ENCODE measurements around the gene UVSSA.

UVSSA gene

DNA sequence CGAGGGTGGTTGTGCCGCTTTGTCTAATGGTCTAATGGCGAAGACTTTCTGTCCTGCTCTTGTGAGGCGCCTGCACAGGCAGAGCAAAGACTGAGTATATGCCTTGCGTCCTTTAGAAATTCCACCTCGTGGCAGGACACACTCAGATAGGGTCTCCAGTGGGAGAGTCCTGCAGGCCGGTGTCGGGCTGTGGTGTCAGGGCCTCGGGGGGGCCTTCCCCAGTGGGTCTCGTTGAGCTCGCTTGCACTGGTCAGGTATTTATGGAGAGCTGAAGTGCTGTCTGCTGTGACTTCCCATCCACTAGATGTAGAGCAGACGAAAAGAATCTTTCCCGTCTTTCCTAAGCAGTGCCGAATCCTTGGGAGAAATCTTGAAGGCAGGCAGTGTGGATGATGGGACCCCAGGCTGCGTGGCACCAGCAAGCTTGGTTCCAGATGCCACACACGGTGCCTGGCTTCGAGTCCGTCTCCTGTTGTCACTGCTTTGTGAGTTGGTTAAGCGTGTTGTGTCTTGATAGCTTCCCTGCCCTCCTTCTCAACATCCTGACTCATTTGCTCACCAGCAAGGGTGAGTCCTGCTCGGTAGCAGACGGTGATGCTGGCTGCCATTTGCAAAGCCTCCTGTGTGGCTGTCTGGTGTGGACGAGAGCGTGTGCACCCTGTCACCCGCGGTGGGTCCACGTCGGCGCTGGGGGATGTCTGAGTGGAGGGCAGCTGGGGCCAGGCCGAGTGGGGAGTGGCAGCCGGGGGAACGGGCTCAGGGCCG, 36.8 kb upstream of the UVSSA start:
- H3K36me3 ChIP-seq: peaks cover 55% of the 10 kb centered on the region
- no peaks in the 10 kb centered on the region for H3K27me3 ChIP-seq (ENCODE audit: insufficient read depth, low read depth, severe bottlenecking)
- TF ChIP-seq, protein P1, sequence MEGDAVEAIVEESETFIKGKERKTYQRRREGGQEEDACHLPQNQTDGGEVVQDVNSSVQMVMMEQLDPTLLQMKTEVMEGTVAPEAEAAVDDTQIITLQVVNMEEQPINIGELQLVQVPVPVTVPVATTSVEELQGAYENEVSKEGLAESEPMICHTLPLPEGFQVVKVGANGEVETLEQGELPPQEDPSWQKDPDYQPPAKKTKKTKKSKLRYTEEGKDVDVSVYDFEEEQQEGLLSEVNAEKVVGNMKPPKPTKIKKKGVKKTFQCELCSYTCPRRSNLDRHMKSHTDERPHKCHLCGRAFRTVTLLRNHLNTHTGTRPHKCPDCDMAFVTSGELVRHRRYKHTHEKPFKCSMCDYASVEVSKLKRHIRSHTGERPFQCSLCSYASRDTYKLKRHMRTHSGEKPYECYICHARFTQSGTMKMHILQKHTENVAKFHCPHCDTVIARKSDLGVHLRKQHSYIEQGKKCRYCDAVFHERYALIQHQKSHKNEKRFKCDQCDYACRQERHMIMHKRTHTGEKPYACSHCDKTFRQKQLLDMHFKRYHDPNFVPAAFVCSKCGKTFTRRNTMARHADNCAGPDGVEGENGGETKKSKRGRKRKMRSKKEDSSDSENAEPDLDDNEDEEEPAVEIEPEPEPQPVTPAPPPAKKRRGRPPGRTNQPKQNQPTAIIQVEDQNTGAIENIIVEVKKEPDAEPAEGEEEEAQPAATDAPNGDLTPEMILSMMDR (IDR thresholded peaks at IDR 0.05; ENCODE audit: low read depth, low read length): no peak
- DNase-seq: no peak
- no peaks in the 10 kb centered on the region for H3K9me3 ChIP-seq (ENCODE audit: severe bottlenecking)
- no peak overlapping the region for H3K27ac ChIP-seq
- H3K4me3 ChIP-seq (ENCODE audit: low read depth, low read length): no peak overlapping the region

DNA sequence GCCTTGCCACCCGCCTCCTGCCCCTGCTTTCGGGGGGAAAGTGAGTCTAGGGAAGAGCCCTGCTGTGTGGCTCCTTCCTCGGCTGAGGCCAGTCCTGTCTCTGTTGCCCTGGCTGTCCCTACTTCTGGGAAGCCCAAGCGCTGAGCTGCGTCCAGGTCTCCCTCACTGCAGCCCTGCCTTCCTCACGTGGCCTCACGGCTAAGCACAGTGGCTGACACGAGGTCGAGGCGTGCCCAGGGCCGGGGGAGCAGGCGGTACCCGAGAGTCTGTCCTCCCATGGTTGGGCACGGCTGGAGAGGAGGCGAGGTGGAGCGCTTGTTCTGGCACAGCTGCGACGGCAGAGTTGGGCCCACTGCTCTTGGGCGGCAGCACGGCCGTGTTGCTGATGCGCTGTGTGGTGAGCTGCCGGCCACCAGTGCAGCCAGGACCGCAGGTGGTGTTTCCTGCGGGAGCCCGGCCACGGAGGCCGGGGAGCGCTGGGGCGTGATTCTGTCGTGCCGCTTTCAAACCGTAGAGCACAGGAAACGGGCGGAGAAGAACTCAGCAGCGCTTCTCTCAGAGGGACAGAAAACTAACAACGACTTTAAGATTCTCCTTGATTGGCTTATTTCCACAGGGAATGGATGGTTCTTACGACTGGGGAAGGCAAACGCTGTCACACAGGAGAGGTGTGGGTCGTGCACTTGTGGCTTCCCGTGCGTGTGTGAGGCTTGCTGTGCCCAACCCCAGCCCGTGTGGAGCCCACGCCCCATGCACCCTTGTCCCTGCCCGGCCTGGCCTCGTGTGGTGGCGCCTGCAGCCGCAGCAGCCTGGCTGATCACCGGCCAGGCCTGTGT, 36.0 kb upstream of the UVSSA start:
- TF ChIP-seq, protein P1 (IDR thresholded peaks at IDR 0.05; ENCODE audit: low read depth, low read length): no peak
- no peak overlapping the region for H3K4me3 ChIP-seq (ENCODE audit: low read depth, low read length)
- DNase-seq: no peak
- no peaks in the 10 kb centered on the region for H3K27me3 ChIP-seq (ENCODE audit: insufficient read depth, low read depth, severe bottlenecking)
- H3K36me3 ChIP-seq: peaks cover 52% of the 10 kb centered on the region
- H3K27ac ChIP-seq: no peak overlapping the region
- no peaks in the 10 kb centered on the region for H3K9me3 ChIP-seq (ENCODE audit: severe bottlenecking)

DNA sequence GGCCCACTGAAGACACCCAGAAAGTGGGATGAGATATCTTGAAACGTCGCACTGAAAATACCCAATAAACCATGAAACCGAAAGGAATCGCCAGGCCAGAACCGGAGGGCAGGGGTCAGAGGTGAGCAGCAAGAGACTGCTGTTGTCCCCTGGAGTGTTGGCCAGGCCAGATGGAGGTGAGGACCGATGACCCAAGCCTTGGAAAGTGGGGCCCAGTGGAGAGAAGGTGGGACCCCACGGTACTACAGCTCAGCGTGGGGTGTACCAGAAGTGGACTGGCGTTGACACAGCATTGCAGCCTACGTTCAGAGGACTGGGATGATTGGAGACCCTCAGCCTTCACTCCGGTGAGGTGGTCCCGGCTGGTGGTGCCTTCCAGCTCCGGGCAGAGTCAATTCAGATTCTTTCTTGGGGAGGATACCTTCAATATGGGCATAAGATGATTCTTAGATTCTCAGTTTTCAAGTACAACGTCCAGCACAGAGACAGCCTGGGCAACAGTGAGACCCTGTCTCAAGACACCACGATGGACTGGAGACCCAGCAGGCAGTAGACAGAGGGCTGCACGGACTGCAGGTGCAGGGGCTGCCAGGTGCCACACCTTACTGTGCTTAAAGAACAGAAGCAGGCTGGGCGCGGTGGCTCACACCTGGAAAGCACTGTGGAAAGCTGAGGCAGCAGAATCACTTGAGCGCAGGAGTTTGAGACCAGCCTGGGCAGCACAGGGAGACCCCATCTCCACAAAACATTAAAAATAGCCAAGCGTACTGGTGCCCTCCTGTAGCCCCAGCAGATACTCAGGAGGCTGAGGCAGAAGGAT, 34.0 kb upstream of the UVSSA start:
- TF ChIP-seq, protein P1 (IDR thresholded peaks at IDR 0.05; ENCODE audit: low read depth, low read length): no peak
- Histone ChIP-seq H3K27ac (no peak overlapping the region), H3K4me3 (ENCODE audit: low read depth, low read length) (no peak overlapping the region), H3K9me3 (ENCODE audit: severe bottlenecking) (no peaks in the 10 kb centered on the region), H3K27me3 (ENCODE audit: insufficient read depth, low read depth, severe bottlenecking) (no peaks in the 10 kb centered on the region), H3K36me3 (peaks cover 64% of the 10 kb centered on the region)
- DNase-seq: no peak

DNA sequence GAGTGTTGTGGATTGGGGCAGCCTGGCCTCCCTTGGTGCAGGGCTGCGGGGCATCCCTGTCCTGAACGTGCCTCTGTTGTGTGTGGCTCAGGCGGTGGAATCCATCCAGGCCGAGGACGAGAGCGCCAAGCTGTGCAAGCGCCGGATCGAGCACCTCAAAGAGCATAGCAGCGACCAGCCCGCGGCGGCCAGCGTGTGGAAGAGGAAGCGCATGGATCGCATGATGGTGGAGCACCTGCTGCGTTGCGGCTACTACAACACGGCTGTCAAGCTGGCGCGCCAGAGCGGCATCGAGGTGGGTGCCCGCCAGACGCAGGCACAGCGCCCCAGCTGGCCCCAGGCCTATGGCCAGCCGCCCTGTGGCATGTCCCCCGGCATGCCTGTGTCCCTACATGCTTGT, 31.7 kb upstream of the UVSSA start:
- DNase-seq: no peak
- no peaks in the 10 kb centered on the region for H3K27me3 ChIP-seq (ENCODE audit: insufficient read depth, low read depth, severe bottlenecking)
- TF ChIP-seq, protein P1 (IDR thresholded peaks at IDR 0.05; ENCODE audit: low read depth, low read length): no peak
- peaks cover 73% of the 10 kb centered on the region for H3K36me3 ChIP-seq
- H3K9me3 ChIP-seq (ENCODE audit: severe bottlenecking): no peaks in the 10 kb centered on the region
- H3K27ac ChIP-seq: no peak overlapping the region
- no peak overlapping the region for H3K4me3 ChIP-seq (ENCODE audit: low read depth, low read length)

DNA sequence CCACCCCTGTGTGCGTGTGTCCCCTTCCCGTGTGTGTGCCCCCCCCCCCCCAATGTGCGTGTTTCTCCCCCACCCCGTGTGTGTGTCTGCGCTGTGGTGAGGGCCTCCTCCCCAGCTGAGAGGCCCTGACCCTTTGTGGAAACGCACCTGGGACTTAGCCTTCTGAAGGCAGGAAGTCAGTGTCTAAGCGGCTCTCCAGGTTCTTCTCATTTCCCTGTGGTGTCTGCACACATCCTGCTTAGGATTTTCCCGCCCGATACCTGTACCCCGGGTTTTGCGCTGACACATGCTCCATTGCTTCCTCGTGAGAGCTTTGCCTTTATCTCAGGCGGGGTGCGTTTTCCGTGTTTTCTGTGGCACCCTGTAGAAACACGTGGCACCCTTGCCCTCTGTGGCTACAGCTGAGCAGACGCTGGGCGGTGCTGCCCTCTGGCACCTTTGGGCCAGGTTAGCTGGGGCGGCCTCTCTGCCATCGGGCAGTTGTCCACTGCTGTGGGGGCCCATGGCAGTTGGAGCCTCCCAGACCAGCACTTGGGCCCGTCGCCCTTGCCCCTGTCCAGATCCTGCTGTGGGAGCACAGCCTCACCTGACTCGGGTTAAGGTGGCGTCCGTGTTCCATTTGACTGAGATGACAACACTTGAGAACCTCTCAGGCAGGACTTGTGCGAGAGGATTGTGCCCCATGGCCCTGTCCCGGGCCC, 31.0 kb upstream of the UVSSA start:
- Histone ChIP-seq H3K9me3 (ENCODE audit: severe bottlenecking) (no peaks in the 10 kb centered on the region), H3K27ac (no peak overlapping the region), H3K27me3 (ENCODE audit: insufficient read depth, low read depth, severe bottlenecking) (no peaks in the 10 kb centered on the region), H3K36me3 (peaks cover 73% of the 10 kb centered on the region), H3K4me3 (ENCODE audit: low read depth, low read length) (no peak overlapping the region)
- no peak for DNase-seq
- TF ChIP-seq, protein P1 (IDR thresholded peaks at IDR 0.05; ENCODE audit: low read depth, low read length): no peak
